ENCODE data around the gene TMA7. TPM values are rescaled to one million over a fixed set of nuclear protein-coding genes. Genes with fewer than 3 reads are reported as not detected.

Gene TMA7
- total and polyA plus RNA-seq, 10 of the 15 experiments (the other 5 are each of a cell fraction or from before 2014, with no cell fraction given): 319 to 1,760 (median 752) TPM

GRCh38 chr3:48417529-48418108 is 22.4 kb upstream of the TMA7 start:
- TF ChIP-seq LARP7 (IDR thresholded peaks at IDR 0.05) (no peak), KAT2A (conservative IDR thresholded peaks at IDR 0.05; ENCODE audit: control insufficient read depth, low read depth, low read length) (no peak), MEF2B (IDR thresholded peaks at IDR 0.05; ENCODE audit: partially characterized antibody, poor library complexity, severe bottlenecking) (no peak), PRDM15 (CRISPR knock-in tag; IDR thresholded peaks at IDR 0.05) (no peak), MEF2A (IDR thresholded peaks at IDR 0.05; ENCODE audit: insufficient read depth, low read depth, low read length) (no peak), FOXK2 (IDR thresholded peaks at IDR 0.05) (no peak), SPI1 (IDR thresholded peaks at IDR 0.05; ENCODE audit: borderline replicate concordance, insufficient read depth, low read depth, low read length) (no peak), ZNF384 (IDR thresholded peaks at IDR 0.05; ENCODE audit: borderline replicate concordance, low read depth, low read length) (no peak), POU2F2 (IDR thresholded peaks at IDR 0.05; ENCODE audit: borderline replicate concordance, low read depth, low read length) (no peak), BHLHE40 (IDR thresholded peaks at IDR 0.05; ENCODE audit: borderline replicate concordance in 1 of 2, low read depth in 2 of 2, low read length in 1 of 2) (no peak), CHD4 (IDR thresholded peaks at IDR 0.05) (no peak), MXI1 (IDR thresholded peaks at IDR 0.05; ENCODE audit: low read depth, low read length) (no peak)
- Histone ChIP-seq H3K27ac (ENCODE audit: control insufficient read depth, insufficient read depth) (no peak overlapping the region), H3K36me3 (ENCODE audit: control insufficient read depth in 2 of 2, insufficient read depth in 2 of 2, low read length in 1 of 2) (no peaks in the 10 kb centered on the region), H3K4me2 (ENCODE audit: control insufficient read depth, insufficient read depth) (no peak overlapping the region), H2AFZ (ENCODE audit: control insufficient read depth, low read depth, low read length) (no peak overlapping the region), H3K9me3 (replicated peaks; ENCODE audit: control insufficient read depth, insufficient read depth, low read length) (no peaks in the 10 kb centered on the region), H3K9ac (ENCODE audit: control insufficient read depth, insufficient read depth, low read length) (no peak overlapping the region), H3K4me1 (ENCODE audit: control insufficient read depth, insufficient read depth, low read length) (no peaks in the 10 kb centered on the region), H3K27me3 (replicated peaks in 1 of 2; ENCODE audit: control insufficient read depth in 2 of 2, insufficient read depth in 2 of 2, low read length in 1 of 2) (no peaks in the 10 kb centered on the region), H3K4me3 (no peak overlapping the region), H4K20me1 (ENCODE audit: control insufficient read depth, insufficient read depth) (no peaks in the 10 kb centered on the region), H3K79me2 (ENCODE audit: control insufficient read depth, insufficient read depth, low read length) (no peaks in the 10 kb centered on the region)
- FAIRE-seq (no peak), ATAC-seq (no peak), DNase-seq (ENCODE audit: low read depth, low spot score) (no peak)
- ChIA-PET CTCF (interaction anchor here (0.9 to 22.0 kb wide), 3 partner anchors 11 to 19 kb away, joined by 3 to 757 read pairs (median 4); partner anchors contain the start of genes CCDC51 and TMA7), RAD21 (ENCODE audit: unreplicated experiment) (interaction anchor here (1.8 kb wide), 1 partner anchor 19 kb away, joined by 5 read pairs; no protein-coding TSS in a partner anchor), POLR2A (interaction anchor here (0.6 kb wide), 1 partner anchor 26 kb away, joined by 4 read pairs; no protein-coding TSS in a partner anchor), SMC1A (ENCODE audit: uncharacterized antibody, unreplicated experiment) (no interaction called here)
- in situ Hi-C loops (cut with MboI): no loop called here
- intact Hi-C loops (cut with micrococcal nuclease; ENCODE audit: unreplicated experiment): no loop called here
- BruUV-seq (replicated peaks): no TSS peak
- WGBS (ENCODE audit: insufficient coverage, insufficient replicate concordance, low lambda C conversion rate, missing lambda C conversion rate): 48% methylated on average over 14 of the region's 14 CpGs

All from GM12878 (cell line).